Pulmonary artery endothelial cell (primary cell): ENCODE results near the gene ATOH8. TPM values are rescaled to one million over a fixed set of nuclear protein-coding genes. Genes with fewer than 3 reads are reported as not detected.

Experiments
- DNase-seq: peaks from one replicate; pipeline ENCODE4 v3.0.0-alpha.2; 2011; ENCODE audit warnings: low read depth, low spot score
- total RNA-seq: library from RNA; depleted of rRNA; stranded (reverse); fragments of >200 nt; gene quantifications from 2 replicates; pipeline ENCODE4 v1.2.3, GENCODE V29; 2014

ATOH8 gene
- total RNA-seq, 1 donor from 2014 or later = 5.7 TPM

DNA sequence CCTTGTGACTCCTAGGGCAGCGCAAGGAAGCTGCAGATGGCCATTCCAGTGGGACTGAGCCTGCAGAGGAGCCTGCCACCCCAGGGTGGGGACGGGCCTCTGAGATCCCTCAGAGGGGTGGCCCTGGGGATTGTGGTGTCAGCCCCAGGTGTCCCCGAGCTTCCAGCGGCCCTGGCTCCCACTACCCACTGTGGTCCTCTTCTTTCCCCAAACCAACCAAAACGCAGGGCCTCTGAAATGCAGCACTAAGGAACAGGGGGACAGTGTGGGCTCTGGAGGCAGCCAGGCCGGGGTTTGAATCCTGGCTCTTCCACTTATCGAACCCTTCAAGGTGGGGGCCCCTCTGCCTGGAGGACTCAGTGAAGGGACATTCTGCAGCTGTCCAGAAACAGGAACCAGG lies 32.7 kb downstream of the ATOH8 start:
- DNase-seq = no peak

- DNase-seq = no peak
Measured at GRCh38 chr2:85786865-85787264, 33.1 kb downstream of the ATOH8 start.

DNA sequence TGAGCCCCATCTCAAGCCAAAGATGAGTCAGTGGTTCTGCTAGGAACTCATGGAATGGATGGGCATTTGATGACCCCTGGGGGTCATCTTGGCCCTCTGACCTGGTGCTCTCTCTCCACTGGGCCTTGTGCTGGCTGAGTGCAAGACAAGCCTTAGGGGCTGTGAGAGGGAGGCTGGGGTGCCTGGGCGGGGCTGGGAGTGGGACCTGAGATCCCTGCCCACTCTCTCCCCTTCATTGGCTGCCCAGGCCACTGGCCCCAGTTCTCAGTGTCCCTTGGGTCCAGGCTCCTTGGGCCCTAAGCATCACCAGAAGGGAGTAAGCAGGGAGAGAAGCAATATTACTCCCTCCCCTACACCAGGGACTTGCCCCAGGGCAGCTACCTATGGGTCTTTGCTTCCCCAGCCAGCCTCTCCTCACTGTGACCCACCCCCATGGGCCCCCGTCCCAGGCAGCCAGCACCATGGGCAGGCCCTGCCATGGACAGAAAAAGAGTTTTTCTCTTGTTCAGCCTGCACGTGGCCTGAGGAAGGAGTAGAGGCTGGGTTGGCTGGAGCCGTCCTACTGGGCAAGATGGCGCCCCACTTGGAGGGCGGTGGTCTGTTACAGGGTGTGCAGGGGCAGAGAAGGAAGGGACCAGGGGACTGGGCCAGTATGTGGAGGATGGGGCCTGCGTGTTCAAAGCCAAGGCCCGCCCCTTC lies 33.6 kb downstream of the ATOH8 start:
- DNase-seq = no peak

GRCh38 chr2:85787981-85788340 lies 34.2 kb downstream of the ATOH8 start:
- DNase-seq = no peak

DNA sequence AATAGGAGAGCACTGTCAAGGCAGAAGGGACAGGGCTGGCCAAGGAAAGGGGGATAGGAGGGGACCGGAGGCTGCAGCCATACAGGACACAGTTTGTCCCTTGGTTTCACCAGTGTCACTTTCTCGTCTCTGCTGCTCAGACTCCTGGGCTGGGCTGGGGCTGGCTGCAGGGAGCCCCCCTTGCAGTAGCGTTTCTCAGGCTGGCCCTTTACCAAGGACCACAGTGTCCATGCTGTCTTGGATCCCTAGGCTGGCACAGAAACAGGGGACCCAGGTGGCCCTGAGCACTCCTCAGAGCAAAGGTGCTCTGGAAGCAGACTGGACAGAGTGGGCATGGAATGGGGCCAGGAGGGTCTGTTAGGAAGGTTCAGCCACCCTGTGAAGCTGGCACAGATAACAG lies 34.8 kb downstream of the ATOH8 start:
- DNase-seq = no peak

- DNase-seq = no peak
Measured at GRCh38 chr2:85789271-85789670, 35.5 kb downstream of the ATOH8 start.

DNA sequence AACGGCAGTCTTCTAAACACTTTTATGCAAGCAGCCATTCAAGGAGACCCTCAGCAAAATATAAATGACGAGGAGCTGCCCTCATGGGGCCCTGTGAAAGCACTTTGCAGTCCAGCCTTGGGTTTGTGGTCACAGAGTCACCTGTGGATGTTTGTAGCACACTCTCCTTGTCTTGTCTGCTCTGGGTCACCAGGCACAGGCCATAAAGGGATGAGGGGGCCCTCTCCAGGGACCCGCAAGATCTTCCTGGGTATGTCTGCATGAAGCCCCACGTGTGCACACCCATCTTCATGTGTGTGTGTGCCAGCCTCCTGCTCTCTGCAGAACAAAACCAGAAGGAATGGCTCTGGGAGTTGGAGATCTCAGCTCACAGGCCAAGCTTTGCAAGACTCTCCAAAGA lies 36.2 kb downstream of the ATOH8 start:
- no peak for DNase-seq

- no peak for DNase-seq
Measured at GRCh38 chr2:85790499-85791188, 36.9 kb downstream of the ATOH8 start.

DNA sequence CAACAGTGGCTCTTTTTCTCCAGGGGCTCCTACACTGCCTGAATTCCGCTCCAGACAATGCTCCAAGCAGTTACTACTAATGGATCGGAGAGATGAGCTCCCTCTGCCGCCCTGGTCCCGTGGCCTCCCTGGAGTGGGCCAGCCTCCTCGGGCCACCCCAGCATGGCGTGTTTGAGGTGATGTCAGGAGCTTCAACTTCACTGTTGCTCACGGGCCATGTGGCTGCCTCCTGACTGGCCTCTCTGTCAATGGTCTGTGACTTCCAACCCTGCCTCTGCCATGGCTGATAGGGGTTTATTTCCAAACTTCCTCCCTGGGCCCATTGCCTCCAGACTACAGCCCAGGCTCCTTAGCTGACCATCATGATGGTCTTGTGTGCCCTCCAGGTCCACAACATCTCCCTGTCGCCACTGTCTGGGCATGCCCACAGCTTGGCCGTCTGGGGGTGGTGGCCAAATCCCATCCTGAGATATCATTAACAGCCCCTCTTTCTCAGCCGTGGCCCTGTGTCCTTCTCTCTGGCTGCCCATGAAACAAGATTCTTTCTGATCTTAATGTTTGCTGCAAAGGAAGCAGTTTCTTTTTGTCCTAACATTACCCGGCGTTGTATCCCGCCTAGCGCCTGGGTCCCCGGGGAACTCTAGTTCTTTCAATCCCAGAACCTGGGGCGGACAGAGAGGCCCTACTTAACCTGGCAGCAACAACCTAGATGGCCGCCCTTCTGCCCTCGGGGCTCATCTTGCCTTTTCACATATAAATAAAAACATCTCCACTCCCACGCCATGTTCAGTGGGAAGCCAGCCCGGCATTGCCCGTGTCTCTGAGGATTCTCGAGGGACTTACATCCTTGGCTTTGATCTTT lies 38.1 kb downstream of the ATOH8 start:
- DNase-seq = no peak

GRCh38 chr2:85792783-85793441 lies 39.1 kb downstream of the ATOH8 start:
- DNase-seq = peak; percentile 60

DNA sequence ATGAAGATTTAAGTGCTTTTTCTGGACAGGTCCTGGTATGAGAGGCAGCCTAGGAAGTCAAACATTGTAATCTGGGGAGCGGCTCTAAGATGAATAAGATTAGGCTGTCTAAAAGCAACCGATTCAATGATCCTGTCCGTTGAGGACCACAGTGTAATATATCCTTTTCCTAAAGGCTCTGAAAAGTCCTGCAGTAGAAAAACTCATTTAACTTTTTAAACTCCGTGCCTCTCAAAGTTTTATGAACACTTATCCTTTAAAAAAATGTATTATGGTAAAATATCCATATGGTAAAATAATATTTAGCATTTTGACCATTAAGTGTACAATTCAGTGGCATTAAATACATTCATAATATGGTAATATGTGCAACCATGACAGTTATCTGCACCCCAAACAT lies 39.8 kb downstream of the ATOH8 start:
- no peak for DNase-seq

DNA sequence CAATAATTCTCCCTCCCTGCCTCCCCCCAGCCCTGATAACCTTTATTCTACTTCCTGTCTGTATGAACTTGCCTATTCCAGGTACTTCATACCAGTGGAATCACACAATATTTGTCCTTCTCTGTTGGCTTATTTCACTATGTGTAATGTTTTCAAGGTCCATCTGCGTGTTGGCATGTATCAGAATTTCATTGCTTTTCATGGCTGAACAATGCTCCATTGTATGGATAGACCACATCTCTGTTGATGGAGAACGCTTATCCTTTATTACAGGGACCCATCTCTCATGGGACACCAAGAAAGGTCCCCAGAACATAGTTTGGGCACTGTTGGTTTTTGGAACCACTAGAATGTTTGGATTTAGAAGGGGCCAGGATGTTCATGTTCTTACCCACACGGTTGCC lies 40.2 kb downstream of the ATOH8 start:
- DNase-seq = no peak

- DNase-seq = no peak
Measured at GRCh38 chr2:85794491-85795121, 40.8 kb downstream of the ATOH8 start.

DNA sequence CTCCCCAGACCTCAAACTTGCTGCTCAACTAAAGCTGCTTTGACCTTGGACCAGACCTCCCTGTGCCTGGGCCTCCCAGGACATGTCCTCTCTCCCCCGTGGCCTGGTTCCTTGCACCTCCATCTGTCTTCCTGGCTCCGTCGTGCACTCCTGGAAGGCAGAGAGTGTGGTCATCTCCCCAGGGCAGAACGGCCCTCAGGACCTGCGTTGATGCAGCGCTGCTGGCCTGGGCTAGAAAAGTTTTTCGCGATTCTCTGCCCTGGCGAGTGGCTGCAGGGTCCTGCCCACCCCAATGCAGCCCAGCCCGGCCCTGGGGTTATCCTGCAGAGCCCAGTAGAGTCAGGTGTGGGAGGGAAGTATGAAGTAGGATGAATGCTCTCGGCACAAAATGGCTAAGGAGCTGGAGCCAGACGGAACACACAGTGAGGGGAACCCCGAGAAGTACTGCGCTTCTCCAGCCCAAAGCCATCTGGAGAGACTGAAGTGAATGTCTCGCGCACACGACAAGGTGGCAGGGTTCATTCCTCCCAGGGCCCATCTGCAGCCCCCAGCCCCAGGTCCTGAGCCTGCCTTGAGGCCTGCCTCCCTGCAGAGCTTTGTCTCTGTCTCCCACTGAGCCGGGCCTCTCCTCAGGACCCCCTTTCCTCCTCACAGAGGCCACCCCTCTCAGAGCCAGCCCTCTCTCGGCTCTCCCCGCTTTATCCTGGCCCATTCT lies 41.7 kb downstream of the ATOH8 start:
- no peak for DNase-seq

DNA sequence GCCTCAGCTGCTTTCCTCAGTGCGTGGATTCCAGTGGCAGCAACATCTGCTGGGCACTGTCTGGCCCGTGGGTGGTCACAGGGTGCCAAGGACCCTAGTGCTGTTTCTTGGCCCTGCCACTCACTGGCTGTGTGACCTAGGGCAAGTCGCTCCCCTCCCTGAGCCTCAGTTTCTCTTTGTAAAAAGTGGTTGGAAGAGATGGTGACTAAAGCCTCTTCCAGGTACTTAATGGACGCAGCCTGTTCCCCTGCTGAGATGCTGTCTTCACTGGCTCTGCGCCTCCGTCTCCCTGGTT lies 42.2 kb downstream of the ATOH8 start:
- no peak for DNase-seq

DNA sequence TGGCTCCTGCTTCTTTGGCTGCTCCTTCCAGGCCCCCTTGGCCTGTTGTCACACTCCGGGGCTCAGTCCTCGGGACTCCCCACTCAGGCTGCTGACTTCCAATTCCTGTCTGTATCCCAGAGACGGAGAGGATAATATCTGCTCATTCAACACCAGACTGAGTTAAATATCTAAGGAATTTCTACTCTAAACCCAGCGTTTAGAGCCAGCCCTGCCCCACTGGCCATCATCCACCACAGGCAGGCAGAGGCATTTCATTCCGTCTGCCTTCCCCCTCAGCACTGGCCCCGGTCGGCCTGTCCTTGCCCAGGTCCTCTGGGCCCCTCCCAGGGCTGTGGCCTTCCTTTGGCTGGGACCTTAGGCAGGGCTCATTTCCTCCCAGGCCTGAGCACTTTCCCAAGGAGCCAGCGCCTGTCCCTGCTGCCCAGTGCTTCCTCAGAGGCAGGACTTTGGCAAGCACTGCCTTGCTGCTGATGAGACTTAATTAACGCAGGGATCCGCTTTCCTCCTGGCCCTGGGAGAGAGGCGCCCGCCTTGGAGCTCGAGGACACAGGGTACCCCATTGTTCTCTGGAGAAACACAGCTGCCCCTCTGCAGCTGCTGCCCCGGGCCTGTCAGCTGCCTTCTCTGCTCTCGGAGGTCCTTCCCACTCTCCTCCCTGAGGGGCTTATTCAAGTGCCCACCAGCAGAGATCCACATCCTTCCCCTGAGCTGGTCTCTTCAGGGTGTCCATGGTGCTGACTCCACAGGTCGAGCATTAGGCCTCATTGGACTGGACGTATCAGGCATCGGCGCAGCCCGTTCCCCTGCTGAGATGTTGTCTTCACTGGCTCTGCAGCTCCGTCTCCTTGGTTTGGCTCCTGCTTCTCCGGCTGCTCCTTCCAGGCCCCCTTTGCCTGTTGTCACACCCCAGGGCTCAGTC lies 42.8 kb downstream of the ATOH8 start:
- DNase-seq = no peak

DNA sequence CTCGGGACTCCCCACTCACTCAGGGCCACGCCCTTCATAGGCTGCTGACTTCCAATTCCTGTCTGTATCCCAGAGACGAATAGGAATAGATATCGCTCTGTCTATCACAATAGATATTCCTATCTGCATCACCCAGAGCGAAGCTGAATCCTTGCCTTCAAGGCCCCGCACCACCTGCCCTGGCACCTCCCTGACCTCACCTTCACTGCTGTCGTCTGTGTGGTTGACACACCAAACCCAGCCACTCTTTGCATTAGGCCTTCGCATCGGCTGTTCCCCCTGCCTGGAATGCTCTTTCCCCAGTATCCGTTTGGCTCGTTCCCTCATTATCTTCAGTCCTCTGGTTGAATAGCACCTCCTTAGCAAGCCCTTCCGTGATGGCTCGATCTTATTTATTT lies 43.5 kb downstream of the ATOH8 start:
- DNase-seq = no peak

DNA sequence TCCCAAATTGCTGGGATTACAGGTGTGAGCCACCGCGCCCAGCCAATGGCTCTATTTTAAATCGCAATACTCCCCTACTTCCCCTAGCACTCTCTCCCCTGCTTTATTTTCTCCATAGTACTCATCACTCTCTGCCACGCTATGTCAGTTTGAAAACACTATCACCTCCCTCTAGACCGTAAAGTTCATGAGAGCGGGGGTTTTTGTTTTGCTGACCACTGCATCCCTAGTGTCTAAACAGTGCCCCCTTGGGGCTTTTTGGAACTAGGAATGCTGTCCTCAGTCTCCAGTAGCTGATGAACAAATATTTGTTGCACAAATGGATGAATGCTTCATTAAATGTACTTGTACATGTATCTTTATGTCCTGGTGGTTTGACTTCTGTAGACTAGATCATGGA lies 44.1 kb downstream of the ATOH8 start:
- DNase-seq = peak; percentile 15

- no peak for DNase-seq
Measured at GRCh38 chr2:85799215-85799956, 45.6 kb downstream of the ATOH8 start.
